Measurements from ENCODE around the gene KIT.

DNA sequence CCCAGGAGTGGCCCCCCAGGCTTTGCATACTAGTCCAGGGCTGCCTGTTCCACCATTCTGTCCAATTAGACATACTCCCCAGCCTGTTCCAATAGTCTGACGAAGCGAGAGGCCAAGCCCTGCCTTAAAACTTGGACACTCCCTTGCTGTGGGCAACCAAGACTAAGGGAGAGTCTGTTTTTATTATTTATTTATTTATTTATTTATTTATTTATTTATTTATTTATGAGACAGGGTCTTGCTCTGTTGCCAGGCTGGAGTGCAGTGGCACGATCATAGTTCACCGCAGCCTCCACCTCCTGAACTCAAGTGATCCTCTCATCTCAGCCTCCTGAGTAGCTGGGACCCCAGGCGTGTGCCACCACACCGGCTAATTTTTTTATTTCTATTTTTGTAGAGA is 6.6 kb downstream of the KIT start:
- TF ChIP-seq, protein P1, sequence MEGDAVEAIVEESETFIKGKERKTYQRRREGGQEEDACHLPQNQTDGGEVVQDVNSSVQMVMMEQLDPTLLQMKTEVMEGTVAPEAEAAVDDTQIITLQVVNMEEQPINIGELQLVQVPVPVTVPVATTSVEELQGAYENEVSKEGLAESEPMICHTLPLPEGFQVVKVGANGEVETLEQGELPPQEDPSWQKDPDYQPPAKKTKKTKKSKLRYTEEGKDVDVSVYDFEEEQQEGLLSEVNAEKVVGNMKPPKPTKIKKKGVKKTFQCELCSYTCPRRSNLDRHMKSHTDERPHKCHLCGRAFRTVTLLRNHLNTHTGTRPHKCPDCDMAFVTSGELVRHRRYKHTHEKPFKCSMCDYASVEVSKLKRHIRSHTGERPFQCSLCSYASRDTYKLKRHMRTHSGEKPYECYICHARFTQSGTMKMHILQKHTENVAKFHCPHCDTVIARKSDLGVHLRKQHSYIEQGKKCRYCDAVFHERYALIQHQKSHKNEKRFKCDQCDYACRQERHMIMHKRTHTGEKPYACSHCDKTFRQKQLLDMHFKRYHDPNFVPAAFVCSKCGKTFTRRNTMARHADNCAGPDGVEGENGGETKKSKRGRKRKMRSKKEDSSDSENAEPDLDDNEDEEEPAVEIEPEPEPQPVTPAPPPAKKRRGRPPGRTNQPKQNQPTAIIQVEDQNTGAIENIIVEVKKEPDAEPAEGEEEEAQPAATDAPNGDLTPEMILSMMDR (IDR thresholded peaks at IDR 0.05), result no peak
- TF ChIP-seq POLR2AphosphoS5 (IDR thresholded peaks at IDR 0.05) (no peak), POLR2A (IDR thresholded peaks at IDR 0.05) (no peak)
